Stimulated activated CD8-positive, alpha-beta memory T cell treated with anti-CD3 and anti-CD28 coated beads, Interleukin-7, amount 100 ng/mL, for 24 hours (primary cell): ENCODE measurements around the gene EN2.

Experiments
- DNase-seq: peaks from one replicate; pipeline ENCODE4 v3.0.0-alpha.2; 2020; ENCODE audit warnings: low read depth

EN2 gene

DNA sequence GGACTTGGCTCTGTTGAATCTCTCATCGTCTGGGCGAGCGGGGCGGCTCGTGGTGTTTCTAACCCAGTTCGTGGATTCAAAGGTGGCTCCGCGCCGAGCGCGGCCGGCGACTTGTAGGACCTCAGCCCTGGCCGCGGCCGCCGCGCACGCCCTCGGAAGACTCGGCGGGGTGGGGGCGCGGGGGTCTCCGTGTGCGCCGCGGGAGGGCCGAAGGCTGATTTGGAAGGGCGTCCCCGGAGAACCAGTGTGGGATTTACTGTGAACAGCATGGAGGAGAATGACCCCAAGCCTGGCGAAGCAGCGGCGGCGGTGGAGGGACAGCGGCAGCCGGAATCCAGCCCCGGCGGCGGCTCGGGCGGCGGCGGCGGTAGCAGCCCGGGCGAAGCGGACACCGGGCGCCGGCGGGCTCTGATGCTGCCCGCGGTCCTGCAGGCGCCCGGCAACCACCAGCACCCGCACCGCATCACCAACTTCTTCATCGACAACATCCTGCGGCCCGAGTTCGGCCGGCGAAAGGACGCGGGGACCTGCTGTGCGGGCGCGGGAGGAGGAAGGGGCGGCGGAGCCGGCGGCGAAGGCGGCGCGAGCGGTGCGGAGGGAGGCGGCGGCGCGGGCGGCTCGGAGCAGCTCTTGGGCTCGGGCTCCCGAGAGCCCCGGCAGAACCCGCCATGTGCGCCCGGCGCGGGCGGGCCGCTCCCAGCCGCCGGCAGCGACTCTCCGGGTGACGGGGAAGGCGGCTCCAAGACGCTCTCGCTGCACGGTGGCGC, at the start of gene EN2:
Gene EN2 (plus strand): TSS at position 19 of the 767 bp plus-strand sequence. CDS start 249 bp downstream, at position 268.
- DNase-seq, result no peak

DNA sequence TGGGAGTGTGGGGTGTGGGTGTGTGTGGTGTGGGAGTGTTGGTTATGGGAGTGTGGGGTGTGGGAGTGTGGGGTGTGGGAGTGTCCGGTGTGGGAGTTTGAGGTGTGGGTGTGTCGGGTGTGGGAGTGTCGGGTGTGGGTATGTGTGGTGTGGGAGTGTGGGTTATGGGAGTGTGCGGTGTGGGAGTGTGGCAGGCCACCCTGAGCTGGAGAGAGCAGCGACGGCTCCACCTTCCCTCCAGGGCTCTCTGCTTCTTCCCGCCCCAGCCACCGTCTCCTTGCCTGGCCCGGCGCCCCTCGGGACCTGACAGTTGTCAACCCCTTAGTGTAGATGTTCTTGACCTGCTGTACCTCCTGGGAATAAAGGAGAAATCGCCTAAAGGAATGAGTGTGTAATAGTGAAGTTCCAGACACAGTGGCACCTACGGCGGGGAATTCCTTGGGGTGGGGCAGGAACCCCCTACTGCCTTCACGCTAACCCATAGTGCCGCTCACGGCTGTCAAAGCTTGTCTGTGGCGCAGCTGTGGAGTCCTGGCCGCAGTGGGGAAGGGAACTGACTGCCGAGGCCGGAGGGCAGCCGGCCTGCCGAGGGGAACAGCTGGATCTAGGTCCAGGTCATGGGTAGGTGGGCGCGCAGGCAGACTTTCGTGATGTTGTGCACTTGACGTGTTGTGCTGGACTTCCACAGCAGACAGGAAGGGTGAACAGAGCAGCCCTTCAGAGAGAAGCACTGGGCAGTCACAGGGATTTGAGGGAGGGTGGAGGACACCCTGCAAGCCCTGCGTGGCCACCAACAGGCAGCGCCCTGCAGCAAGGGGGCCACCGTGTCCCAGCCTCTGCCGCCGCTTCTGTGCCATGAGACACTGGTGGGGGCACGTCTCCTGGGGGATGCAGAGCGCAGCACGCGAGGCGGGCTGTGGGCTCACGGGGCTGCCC, 49.0 kb upstream of the EN2 start:
- no peak for DNase-seq

GRCh38 chr7:155409980-155410379, 47.9 kb upstream of the EN2 start:
- no peak for DNase-seq

DNA sequence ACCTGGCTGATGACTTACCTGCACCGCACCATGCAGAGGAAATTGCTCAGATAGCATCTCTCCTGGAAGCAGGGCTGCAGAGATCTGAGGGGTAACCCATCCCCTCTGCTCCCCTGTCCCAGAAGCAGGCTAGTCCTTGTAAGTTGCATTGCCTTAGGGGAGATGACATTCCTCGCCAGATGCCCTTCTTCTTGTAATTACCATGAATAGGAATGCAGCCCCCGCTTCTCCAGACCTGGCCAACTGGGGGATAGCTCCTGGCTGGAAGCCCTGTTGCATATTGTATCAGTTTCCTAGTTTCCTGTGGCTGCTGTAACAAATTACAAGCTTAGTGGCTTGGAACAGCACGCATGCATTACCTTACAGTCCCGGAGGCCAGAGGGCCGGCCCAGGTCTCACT, 47.5 kb upstream of the EN2 start:
- DNase-seq, result no peak

DNA sequence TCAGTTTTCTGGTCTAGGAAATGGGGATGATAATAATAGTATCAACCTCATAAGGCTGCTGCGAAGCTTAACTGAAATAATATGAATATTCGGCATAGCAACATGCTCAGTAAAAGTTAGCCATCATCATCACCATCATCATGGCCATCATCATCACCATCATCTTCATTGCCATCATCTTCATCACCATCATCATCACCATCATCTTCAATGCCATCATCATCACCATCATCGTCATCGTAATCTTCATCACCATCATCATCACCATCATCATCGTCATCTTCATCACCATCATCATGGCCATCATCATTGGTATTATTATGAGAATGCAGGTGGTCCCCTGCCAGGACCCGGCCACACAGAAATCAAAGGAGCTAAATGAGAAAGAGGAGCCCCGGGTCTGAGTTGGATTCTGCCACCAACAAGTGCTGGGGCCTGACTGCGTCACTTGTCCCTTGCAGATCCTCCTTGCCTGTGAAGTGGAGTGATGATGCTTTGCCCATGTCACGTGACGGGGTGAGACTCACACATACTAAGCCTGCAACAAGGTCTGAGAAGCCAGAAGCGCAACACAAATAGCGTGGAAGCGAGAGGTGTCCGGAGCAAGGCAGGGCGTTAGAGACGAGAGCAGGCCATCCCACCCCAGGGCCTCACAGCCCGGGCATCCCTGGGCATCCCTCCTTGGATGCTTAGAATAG, 46.1 kb upstream of the EN2 start:
- no peak for DNase-seq

DNA sequence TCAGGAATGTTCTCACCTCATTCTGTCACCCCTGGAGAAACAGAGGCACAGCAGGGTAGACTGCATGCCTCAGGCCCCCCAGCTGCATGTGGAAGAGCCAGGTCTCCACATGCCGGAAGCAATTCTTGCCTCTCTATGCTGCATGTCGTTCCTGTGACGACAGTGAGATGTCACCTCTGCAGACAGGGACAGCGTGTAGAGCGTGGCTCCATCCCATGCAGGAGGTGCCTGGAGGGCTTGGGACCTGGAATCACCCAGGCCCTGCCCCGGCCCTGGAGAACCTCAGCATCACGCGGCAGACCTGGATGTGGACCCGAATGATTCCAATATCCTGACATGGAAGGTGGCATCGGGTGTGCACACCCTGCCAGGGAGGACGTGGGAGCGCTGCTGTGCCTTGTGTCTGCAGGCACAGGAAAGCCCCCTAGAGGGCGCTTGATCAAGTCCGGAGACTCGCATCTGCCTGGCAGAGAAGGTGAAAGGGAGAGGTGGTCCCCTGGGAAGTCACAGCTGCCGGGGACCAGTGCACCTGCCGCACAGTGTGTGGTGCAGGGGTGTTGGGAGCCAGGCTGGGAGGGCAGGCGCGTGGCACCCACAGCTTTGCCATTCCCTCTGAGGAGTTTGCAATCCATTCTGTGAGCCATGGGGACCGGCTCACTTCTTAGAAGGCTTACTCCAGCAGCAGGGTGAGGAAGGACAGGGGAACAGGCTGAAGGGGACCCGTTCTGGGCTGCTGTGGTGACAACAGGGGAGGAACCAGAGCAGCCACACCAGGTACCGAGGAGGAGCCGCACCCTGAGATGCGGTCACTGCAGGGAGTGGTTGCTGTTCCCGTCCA, 45.3 kb upstream of the EN2 start:
- DNase-seq, result peak; percentile 43

GRCh38 chr7:155414547-155415492, 43.1 kb upstream of the EN2 start:
- DNase-seq, result no peak

DNA sequence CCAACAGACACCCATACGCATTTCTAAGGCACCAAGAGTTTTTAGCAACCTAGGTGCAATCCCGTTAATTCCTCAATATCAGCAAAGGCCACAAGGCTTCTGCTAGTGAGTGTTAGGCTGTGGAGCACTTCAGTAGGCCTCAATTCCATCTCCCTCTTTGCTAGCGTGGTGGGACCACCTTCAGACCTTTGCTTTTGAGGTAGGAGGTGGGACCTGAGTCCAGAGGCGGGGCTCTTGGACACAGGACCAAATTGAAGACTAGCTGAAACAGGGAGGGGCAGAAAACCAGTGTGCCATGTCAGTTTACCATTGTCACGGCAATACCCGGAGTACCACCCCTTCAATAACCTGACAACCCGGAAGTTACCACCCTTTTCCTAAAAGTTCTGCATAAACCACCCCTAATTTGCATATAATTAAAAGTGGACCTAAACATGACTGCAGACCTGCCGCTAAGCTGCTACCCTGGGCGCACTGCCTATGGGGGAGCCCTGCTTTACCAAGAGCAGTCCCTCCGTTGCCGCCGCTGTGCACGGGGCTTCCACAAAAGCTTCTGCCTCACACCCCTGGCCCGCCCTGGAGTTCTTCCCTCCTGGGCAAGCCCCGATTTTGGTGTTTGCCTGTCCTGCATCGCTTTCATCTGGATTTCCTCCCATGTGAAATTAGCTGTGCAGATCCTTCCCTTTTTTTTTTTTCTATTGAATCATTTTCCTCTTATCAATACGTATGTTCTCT, 41.1 kb upstream of the EN2 start:
- DNase-seq, result no peak

DNA sequence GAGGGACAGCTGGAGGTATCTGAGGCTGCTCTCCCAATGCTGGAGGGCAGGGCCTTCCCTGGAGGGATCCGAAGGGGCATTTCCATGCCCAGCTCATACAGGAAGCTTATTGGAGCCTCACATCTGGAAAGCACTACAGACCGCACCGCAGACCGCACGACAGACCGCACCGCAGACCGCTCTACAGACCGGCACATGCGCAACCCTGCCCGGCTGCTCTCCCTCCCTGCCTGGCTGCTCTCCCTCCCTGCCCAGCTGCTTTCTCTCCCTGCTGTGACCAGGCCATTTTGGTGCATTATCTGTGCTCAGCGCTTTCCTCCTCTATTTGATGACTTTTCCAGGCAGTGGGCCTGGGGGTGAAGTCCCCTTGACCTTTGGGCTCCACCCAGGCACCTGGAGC, 39.6 kb upstream of the EN2 start:
- DNase-seq, result no peak

- no peak for DNase-seq
These were observed 38.8 kb upstream of the EN2 start for GRCh38 chr7:155418941-155419755.

DNA sequence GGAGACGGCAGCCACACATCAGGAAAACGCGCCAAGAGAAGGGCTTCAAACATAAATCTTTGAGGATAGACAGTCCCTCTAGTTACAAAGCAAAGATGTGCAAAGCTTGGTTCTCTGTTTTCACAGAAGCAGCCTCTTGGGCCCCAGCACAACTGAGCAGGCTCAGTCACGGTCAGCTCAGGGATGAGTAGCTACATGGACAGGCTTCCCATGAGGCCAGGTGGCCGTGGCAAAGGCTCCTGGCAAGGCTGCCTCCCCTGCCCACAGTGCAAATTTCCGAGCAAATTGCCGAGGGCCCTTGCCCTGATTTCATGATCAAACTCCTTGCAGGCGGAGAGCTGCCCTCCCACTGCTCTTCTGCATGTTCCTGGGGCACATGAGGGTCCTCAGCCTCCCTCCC, 37.8 kb upstream of the EN2 start:
- no peak for DNase-seq

GRCh38 chr7:155422151-155422550, 35.8 kb upstream of the EN2 start:
- DNase-seq, result no peak

GRCh38 chr7:155422599-155423336, 35.2 kb upstream of the EN2 start:
- DNase-seq, result no peak

GRCh38 chr7:155423337-155424285, 34.3 kb upstream of the EN2 start:
- DNase-seq, result no peak

DNA sequence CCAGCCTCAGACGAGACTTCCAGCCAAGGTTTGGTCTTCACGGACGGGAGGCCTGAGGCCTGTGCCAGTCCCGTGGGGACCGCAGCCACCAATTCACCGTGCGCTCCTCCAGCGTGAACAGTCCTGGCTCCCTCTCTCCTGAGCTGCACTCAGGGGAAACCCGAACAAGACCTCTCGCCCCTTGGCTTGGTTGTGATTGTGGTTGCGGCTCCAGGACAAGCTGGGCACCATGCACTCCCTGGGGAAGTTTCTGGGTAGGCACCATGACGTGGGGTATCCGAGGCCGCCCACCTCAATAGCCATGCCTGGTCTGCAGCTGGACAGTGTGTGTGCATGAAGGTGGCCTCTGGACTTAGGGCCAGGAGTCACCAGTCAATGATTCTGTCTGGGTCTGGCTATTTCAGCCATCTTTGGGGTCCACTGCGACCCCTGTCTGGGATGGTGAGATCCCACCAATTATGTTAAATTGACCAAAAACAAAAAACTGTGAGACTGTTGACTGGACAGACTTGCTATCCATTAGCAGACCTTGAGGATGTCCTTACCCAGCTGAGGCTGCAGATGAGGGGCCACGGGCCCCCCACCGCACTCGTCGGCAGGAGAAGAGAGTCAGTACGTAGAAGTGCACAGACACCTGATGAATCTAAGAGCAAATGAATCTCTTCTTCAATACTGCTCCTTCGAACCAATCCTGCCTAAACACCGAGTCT, 33.5 kb upstream of the EN2 start:
- DNase-seq, result no peak

GRCh38 chr7:155425011-155425340, 33.0 kb upstream of the EN2 start:
- no peak for DNase-seq

- no peak for DNase-seq
These were observed 32.0 kb upstream of the EN2 start for GRCh38 chr7:155425887-155426286.
